NCI-H1105 (cell line): ENCODE results near the gene POC1B.
A peak's percentile ranks its signal among the peaks of the same experiment; 100 is the strongest.

ENCODE experiments used
- DNase-seq: peaks from one replicate; lab custom pipeline; 2025; lab: John Stamatoyannopoulos, UW

The POC1B gene

DNA sequence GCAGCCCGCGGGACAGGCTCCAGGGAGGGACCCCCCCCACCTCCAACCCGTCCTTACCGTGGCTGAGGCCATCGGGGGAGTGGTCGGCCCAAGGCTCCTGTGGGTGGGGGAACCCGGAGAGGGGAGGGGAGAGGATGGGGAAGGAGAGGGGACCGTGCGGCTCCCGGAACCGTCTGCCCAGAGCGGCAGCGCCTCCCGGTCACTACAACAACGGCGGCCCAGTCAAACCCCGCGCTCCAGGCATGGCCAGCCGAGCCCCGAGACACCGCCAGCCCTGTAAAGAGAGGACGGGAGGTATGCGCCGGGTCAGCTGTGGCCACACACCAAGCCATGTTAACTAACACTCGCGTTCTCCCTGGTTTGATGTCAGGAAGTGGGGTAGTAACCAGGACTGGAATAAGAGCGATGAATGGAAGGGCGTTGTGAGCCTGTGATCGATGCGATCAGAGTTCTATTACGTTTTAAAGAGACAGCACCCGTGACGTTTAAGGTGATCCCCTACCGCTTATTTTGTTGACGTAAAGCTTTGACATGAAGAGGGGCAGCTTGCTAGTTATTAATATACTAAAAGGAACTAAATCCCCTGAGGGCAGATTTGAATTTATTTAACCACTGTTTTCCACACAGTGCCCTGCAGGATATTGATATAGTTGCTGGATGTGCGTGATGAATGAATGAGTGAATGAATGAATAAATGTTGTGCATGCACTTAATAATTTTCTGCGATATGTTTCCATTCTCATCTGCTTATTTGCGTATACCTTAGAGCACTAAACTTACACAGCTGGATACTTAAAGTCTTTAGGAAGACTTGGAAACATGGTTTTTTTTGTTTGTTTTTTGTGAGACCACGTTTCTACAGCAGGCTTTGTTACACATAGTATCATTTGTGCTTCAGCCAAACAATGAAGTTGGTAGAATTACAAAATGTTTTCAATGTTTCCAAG lies at the start of gene POC1B:
Gene POC1B (minus strand): TSS at position 224 of the 947 bp plus-strand sequence. CDS start 152 bp downstream, at position 72.
- DNase-seq, result peak; percentile 82

GRCh38 chr12:89575374-89575773 lies 49.5 kb upstream of the POC1B start:
- DNase-seq, result no peak

GRCh38 chr12:89574736-89575208 lies 48.9 kb upstream of the POC1B start:
- DNase-seq, result no peak

GRCh38 chr12:89573051-89573810 lies 47.4 kb upstream of the POC1B start:
- no peak for DNase-seq

DNA sequence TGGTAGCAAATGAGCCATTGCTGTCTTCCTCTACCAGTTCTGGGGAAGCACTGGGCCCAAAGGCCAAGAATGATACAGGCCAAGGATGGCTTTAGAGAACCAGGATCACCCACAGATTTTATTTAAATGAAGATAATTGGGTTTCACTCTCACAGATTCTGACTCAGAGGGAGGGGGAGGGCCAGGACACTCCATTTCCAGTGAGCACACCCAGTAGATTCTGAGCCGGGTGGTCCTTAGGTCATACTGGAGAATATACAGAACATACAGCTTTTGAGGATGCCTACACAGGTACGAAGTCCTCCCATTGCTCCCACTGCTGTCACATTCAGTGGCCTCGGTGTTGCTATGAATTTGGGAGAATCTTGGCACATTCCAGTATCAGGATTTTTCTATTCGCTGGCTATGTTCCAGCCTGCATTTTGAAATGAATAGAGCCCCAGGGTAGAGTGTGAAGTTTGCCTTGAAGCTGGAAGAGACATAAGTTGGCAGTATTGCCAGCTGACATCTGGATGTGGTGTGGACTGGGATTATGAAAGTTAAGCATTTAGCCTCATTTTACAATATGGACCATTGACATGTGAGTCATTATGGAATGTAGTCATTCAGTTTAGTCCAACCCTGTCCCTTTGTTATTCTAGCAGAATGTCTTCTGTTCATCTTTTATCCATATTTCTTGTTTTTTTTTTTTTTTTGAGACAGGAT lies 45.8 kb upstream of the POC1B start:
- no peak for DNase-seq

DNA sequence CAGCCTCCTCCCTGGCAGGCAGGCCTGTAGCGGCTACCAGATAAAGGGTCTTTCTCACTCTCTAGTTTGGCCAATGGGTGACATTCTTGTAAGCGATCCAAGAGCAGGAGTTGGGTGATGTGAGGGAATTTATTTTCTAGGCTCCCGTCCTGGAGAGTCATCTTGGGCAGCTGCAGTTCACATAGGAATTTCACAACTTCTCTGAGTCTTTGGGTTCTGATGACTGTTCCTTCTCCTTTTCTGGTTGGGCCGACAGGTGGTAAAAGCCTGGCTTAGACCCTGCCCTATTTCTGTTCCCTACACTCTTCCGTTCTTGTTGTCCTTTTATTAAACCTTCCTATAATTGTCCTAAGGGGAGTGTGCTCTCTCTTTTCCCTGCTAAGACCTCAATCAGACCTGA lies 42.6 kb upstream of the POC1B start:
- DNase-seq, result no peak

- DNase-seq, result no peak
Observed at GRCh38 chr12:89567691-89568239, 41.9 kb upstream of the POC1B start.

- no peak for DNase-seq
Observed at GRCh38 chr12:89566615-89567014, 40.8 kb upstream of the POC1B start.

DNA sequence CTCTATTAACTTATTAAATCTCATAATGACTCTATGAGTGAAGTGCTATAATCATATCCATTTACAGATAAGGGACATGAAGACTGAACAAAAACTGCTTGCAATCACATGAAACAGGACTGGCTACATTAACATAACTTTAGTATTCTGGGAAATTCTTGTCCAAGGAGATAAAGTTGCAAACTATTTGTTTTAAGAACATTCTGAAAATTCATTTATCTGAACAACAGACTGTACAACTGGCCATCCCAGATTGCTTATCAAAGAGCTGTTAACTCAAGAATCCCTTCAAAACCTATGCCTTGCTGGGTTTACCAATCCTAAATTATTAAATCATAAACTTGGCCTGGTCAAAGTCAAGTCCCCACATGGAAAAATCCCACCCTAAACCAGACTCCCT lies 39.2 kb upstream of the POC1B start:
- no peak for DNase-seq

- no peak for DNase-seq
Observed at GRCh38 chr12:89559753-89560152, 33.9 kb upstream of the POC1B start.

- DNase-seq, result peak; percentile 44
Observed at GRCh38 chr12:89556976-89557375, 31.1 kb upstream of the POC1B start.

DNA sequence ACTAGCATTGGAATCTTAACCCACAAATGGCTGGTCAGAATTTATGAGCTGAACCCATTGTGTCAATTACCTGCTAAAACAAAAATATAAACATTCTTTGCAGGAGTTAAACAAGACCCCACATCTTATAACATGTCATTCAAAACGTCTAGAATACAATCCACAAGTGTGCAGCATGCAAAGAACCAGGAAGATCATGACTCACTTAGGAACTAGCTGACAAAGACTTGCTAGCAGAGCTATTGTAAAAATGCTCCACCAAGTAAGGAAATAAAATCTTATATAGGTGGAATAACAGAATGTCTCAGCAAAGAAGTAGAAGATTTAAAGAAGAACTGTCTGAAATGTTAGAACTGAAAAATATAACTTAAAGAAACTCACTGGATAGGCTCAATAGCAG lies 26.5 kb upstream of the POC1B start:
- DNase-seq, result no peak

DNA sequence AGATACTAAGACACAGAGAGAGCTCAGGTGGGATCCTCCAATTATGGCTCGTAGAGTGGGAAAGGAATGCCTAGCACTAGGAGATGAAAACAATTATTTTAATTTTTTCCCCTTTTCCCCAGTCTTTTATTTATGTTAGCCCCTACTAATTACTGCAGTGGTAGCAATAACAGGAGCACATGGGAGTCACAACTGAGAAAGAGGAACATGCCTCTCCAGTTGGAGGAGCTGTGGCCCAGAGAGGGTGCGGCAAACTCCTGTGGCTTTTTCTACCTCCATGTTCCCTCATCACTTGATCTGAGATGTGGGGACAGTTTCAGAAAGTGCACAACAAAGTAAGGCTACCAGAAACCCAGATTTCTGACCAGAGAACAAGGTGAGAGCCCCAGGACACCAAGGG lies 25.9 kb upstream of the POC1B start:
- DNase-seq, result no peak

DNA sequence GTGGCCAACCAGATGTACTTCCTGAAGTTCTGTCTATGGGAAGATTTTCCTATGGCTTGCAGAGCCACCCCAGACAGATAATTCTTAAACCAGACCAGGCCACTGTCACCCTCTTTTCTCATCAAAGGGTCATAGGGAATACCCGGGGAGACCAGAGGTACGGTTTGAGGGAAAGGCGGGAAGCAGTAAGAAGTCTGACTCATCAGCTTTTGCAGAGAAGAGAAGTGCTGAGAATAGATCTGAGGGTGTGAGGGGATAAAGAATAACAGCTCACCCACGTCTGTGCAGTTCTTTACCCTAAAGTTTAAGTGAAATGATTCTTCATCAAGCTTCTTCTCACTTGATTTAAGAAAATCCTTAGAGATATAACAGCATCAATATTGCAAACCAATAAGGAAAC lies 21.3 kb upstream of the POC1B start:
- DNase-seq, result no peak

- no peak for DNase-seq
Observed at GRCh38 chr12:89546151-89546550, 20.3 kb upstream of the POC1B start.

DNA sequence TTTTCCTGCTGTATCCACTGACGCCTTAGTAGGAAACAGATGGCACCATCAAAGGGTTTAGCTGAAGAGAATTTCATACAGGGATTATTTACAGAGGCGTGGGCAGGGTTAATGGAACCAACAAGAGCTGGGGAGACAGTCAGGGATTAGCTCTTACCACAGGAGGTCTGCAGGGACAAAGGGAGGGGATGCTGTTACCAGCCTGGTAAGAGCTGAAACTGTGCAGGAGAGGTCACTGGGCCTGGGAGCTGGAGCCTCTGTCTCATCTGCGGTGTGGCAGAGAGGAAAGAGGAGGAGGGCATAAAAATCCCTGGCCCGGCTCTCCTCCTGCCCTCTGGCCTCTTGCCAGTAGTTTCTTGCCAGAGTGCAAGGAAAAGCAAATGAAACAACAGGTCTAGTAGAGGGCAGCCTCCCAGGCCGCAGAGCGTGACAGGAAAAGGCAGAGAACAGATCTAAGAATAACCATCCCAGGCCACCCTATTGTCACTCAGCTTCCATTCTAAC lies 18.9 kb upstream of the POC1B start:
- peak; percentile 13 for DNase-seq

- no peak for DNase-seq
Observed at GRCh38 chr12:89544022-89544421, 18.2 kb upstream of the POC1B start.

DNA sequence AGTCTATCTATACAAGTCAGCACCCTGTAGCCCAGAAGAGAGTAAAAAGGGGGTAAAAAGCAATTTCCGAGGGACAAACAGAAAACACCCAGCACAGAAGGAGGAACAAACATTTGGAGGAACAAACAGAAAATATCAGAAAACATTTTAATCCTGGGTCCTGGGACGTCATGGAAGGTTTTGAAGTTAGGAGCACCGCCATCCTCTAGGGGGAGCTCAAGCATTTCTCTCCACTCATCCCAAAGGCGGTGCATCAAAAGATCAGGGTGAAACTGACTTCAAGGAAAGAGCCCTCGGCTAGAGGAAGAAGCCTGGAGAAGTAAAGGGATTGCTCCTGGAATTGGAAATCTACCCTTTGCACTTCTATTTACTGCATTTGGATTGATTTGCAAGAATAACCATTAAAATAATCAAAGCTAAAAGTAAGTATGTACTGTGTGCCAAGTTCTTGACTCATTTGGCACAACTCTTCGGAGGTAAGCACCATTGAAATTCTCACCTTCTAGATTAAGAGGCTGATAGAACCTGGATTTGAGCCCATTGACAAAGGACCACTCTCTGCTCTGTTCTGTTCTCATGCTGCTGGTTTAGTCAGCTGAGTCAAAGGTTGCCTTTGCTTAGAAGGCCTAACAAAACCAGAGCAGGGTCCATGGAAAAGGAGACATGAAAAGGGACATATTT lies 17.2 kb upstream of the POC1B start:
- DNase-seq, result peak; percentile 57

DNA sequence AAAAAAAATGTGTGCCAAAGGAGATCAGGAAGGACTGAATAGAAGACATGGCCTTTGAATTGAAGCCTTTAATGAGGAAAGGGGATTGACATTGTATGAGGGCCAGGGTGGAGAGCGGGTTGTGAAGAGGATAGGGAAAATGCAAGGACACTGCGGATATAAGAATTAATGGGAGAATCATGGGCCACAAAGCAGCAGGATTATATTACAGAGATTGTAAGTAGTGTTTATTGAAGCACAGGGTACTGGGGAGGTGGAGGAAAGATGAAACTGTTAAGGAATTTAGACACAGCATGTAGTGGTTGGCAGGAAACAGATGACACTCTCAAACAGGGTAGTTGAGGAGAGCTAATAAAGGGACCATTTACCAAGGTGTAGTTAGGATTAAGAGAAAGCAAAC lies 16.4 kb upstream of the POC1B start:
- DNase-seq, result no peak

GRCh38 chr12:89540586-89540985 lies 14.7 kb upstream of the POC1B start:
- no peak for DNase-seq
